ENCODE results near the gene TMEFF2.

DNA sequence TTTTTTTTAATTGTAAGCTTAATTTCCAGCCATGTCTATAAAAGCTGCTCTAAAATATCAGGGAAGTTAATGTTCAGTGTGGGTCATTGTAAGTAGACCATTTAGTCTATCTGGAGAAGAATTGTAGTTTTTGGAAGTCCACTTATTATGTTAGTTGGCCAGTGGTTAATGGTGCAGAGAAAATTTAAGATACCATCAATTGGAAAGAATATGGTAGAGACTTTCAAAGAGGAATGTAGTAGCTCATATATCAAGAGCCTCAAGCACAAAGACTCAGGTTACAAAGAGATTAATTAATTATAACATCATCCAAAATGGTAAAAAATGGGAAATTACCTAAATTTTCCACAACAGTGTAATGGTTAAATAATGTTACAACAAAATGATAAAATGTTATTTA lies 220.1 kb downstream of the TMEFF2 start:
- TF ChIP-seq, protein P1, sequence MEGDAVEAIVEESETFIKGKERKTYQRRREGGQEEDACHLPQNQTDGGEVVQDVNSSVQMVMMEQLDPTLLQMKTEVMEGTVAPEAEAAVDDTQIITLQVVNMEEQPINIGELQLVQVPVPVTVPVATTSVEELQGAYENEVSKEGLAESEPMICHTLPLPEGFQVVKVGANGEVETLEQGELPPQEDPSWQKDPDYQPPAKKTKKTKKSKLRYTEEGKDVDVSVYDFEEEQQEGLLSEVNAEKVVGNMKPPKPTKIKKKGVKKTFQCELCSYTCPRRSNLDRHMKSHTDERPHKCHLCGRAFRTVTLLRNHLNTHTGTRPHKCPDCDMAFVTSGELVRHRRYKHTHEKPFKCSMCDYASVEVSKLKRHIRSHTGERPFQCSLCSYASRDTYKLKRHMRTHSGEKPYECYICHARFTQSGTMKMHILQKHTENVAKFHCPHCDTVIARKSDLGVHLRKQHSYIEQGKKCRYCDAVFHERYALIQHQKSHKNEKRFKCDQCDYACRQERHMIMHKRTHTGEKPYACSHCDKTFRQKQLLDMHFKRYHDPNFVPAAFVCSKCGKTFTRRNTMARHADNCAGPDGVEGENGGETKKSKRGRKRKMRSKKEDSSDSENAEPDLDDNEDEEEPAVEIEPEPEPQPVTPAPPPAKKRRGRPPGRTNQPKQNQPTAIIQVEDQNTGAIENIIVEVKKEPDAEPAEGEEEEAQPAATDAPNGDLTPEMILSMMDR (IDR thresholded peaks at IDR 0.05; ENCODE audit: low read depth, low read length), result no peak
- TF ChIP-seq, protein P2, sequence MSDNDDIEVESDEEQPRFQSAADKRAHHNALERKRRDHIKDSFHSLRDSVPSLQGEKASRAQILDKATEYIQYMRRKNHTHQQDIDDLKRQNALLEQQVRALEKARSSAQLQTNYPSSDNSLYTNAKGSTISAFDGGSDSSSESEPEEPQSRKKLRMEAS (IDR thresholded peaks at IDR 0.05; ENCODE audit: low read depth, low read length), result no peak
- TF ChIP-seq POLR2A (IDR thresholded peaks at IDR 0.05; ENCODE audit: extremely low read depth, insufficient read length), result no peak

All from NB4 (cell line).